Prostate gland (tissue), 2 donors: Measurements from ENCODE around the gene FAM13B. TPM values are rescaled to one million over a fixed set of nuclear protein-coding genes. Genes with fewer than 3 reads are reported as not detected.
"Not testable (repeated sequence)": the region's sequence is repeated elsewhere in the genome, so short reads cannot be mapped to it uniquely, and the experiment has no call there.

Source experiments
- DNase-seq: peaks from one replicate; pipeline ENCODE4 v3.0.0-alpha.2; 2019; ENCODE audit warnings: low spot score
- H3K27ac ChIP-seq, 2 donors: fragments of 200-600 bp; sonication (generic); 2 replicates each; pipeline ENCODE4 v1.5.1; 2017 to 2019
- H3K27me3 ChIP-seq: fragments of 200-600 bp; sonication (generic); replicated peaks from 2 replicates; pipeline ENCODE4 v1.5.1; 2019; ENCODE audit not compliant: insufficient read depth
- H3K36me3 ChIP-seq, 2 donors: fragments of 200-600 bp; sonication (generic); 1 replicate in 1 of 2; 2 replicates in 1 of 2; pipeline versions ENCODE4 v1.5.1 to v1.8.1; 2017 to 2019
- H3K4me1 ChIP-seq: fragments of 200-600 bp; sonication (generic); replicated peaks from 2 replicates; pipeline ENCODE4 v1.5.1; 2019
- H3K4me3 ChIP-seq, 2 donors: fragments of 200-600 bp; sonication (generic); 2 replicates each; pipeline ENCODE4 v1.5.1; 2017 to 2019
- H3K9me3 ChIP-seq: fragments of 200-600 bp; sonication (generic); 2 replicates; pipeline ENCODE4 v1.5.1; 2017
- CTCF ChIP-seq, 4 experiments: fragments of 200-600 bp in 2 of 4; fragments of 450-650 bp in 2 of 4; sonication (generic) in 2 of 4; IDR thresholded peaks; 1 replicate in 3 of 4; 2 replicates in 1 of 4; pipeline ENCODE4 v1.5.1; 2016 to 2019; ENCODE audit warnings: antibody characterized with exemption in 4 of 4, mild to moderate bottlenecking in 2 of 4, moderate library complexity in 2 of 4
- POLR2A ChIP-seq: fragments of 450-650 bp; IDR thresholded peaks from one replicate; pipeline ENCODE4 v1.6.1; 2016; ENCODE audit warnings: antibody characterized with exemption, mild to moderate bottlenecking
- POLR2AphosphoS5 ChIP-seq: sonication (generic); formaldehyde crosslinking; IDR thresholded peaks from one replicate; pipeline ENCODE4 v1.6.1; 2017; ENCODE audit warnings: antibody characterized with exemption
- WGBS: methylation state at CpG from one replicate; pipeline ENCODE4 v1.1.5; 2018; 5-methylcytosine and 5-hydroxymethylcytosine counted together
- intact Hi-C: fragments of 100-400 bp; cut with DNase I; formaldehyde crosslinking; loops from one replicate; pipeline ENCODE4 v1.14.2; 2022
- total RNA-seq, 2 donors: library from RNA; depleted of rRNA; stranded (reverse); fragments of >200 nt; gene quantifications; one replicate each; pipeline ENCODE4 v1.1.0, GENCODE V29; 2016

The FAM13B gene
- total RNA-seq, 2 donors from 2014 or later = 34.4 to 107 TPM

GRCh38 chr5:138054847-138055558 is 22.1 kb upstream of the FAM13B start:
- intact Hi-C loops = no loop called here
- H3K4me1 ChIP-seq = no peaks in the 10 kb centered on the region
- 24% methylated on average over 13 of the region's 13 CpGs for WGBS
- H3K9me3 ChIP-seq = no peaks in the 10 kb centered on the region
- no peak overlapping the region for H3K27ac ChIP-seq
- TF ChIP-seq CTCF (IDR thresholded peaks at IDR 0.05) = no peak
- no peak for TF ChIP-seq POLR2AphosphoS5
- no peak for TF ChIP-seq POLR2A
- DNase-seq = no peak
- H3K4me3 ChIP-seq = no peak overlapping the region
- no peaks in the 10 kb centered on the region for H3K36me3 ChIP-seq
- no peaks in the 10 kb centered on the region for H3K27me3 ChIP-seq

- DNase-seq = no peak
- WGBS = 38% methylated on average over 3 of the region's 3 CpGs
- TF ChIP-seq POLR2A (no peak), CTCF (IDR thresholded peaks at IDR 0.05) (no peak), POLR2AphosphoS5 (no peak)
- no peaks in the 10 kb centered on the region for H3K36me3 ChIP-seq
- no peaks in the 10 kb centered on the region for H3K4me1 ChIP-seq
- H3K4me3 ChIP-seq = no peak overlapping the region
- no peak overlapping the region for H3K27ac ChIP-seq
- H3K27me3 ChIP-seq = no peaks in the 10 kb centered on the region
- intact Hi-C loops = no loop called here
- no peaks in the 10 kb centered on the region for H3K9me3 ChIP-seq
Measured at GRCh38 chr5:138054206-138054605, 21.3 kb upstream of the FAM13B start.

- H3K9me3 ChIP-seq = no peaks in the 10 kb centered on the region
- intact Hi-C loops = no loop called here
- H3K4me1 ChIP-seq = no peaks in the 10 kb centered on the region
- H3K4me3 ChIP-seq = no peak overlapping the region
- H3K27ac ChIP-seq = no peak overlapping the region
- H3K27me3 ChIP-seq = no peaks in the 10 kb centered on the region
- WGBS = 72% methylated on average over 3 of the region's 3 CpGs
- H3K36me3 ChIP-seq = no peaks in the 10 kb centered on the region
- DNase-seq = no peak
- no peak for TF ChIP-seq POLR2A
- no peak for TF ChIP-seq CTCF (IDR thresholded peaks at IDR 0.05)
- no peak for TF ChIP-seq POLR2AphosphoS5
Measured at GRCh38 chr5:138053554-138053953, 20.7 kb upstream of the FAM13B start.

GRCh38 chr5:138052718-138053117 is 19.8 kb upstream of the FAM13B start:
- 100% methylated on average over 1 of the region's 1 CpG for WGBS
- H3K9me3 ChIP-seq, H3K4me3 ChIP-seq, H3K4me1 ChIP-seq, H3K36me3 ChIP-seq, H3K27ac ChIP-seq, intact Hi-C loops, DNase-seq, H3K27me3 ChIP-seq: not testable (repeated sequence)

GRCh38 chr5:138051441-138052296 is 18.8 kb upstream of the FAM13B start:
- Histone ChIP-seq H3K36me3 (no peaks in the 10 kb centered on the region), H3K4me3 (no peak overlapping the region), H3K9me3 (no peaks in the 10 kb centered on the region), H3K27me3 (no peaks in the 10 kb centered on the region), H3K27ac (no peak overlapping the region), H3K4me1 (no peaks in the 10 kb centered on the region)
- WGBS = 62% methylated on average over 9 of the region's 9 CpGs
- intact Hi-C loops = no loop called here
- no peak for TF ChIP-seq POLR2A
- TF ChIP-seq CTCF (IDR thresholded peaks at IDR 0.05) = no peak
- no peak for TF ChIP-seq POLR2AphosphoS5
- no peak for DNase-seq

- H3K9me3 ChIP-seq, H3K27ac ChIP-seq, DNase-seq, H3K36me3 ChIP-seq, H3K27me3 ChIP-seq, intact Hi-C loops, H3K4me3 ChIP-seq, H3K4me1 ChIP-seq: not testable (repeated sequence)
- WGBS = 93% methylated on average over 3 of the region's 3 CpGs
Measured at GRCh38 chr5:138045283-138045682, 12.4 kb upstream of the FAM13B start.
